IPS DF 4.7 (cell line): ENCODE data around the gene TEX14.

Experiments
- DNase-seq: peaks from one replicate; pipeline ENCODE4 v3.0.0-alpha.2; 2013; ENCODE audit warnings: low spot score; ENCODE audit errors: extremely low read depth

TEX14 gene

DNA sequence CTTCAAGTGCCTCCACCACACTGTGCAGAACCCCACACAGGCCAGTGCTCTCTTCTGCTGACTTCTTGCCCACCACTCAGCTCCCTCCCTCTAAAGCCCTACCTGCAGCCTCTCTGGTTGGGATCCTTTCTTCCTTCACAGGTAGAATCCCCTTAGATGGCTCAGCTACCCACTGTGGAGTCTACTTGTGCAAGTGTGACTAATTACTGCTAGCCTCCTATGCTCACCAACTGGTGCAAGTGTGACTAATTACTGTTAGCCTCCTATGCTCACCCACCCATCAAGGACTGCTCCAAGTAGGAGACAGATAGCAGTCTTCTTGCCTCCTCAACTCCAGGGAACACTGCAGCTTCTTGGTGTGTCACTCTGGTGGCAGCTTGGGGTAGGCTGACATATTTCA lies 43.6 kb downstream of the TEX14 start:
- no peak for DNase-seq

DNA sequence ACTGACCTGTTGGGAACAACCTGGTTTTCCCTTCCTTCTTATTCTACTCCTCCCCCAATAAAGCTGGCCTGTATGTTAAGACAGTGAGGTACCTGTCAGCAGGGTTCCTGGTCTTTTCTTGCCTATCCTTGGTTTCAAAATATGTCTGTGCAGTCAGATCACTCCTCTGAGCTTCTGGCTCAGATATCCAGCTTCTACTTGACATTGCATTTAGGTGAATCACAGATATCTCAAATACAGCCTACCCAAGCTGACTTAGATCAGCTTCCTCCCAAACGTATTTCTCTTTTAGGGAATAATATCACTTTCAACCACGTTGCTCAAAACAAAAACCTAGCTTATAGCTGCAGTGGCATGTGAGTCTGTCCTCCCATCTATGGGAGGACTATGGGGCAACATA lies 48.7 kb downstream of the TEX14 start:
- no peak for DNase-seq

DNA sequence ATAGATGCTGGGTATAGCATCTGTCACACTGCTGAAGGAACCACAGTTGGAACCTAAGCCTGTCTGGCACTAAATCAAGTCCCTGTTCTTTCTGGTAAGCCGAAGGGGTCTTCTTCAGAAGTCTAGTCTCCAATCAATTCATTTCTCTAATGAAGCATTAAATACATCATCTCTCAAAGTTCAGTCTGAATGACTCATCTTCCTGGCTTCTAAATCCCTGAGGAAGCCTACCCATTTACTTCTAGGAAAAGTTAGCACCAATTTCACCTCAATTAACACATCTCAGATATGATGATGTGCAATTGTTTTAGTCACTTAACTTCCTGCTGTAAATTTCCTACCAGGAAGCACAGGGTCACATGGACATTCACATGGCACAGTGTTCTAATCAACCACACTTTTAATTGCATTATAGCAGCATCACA lies 49.9 kb downstream of the TEX14 start:
- no peak for DNase-seq

DNA sequence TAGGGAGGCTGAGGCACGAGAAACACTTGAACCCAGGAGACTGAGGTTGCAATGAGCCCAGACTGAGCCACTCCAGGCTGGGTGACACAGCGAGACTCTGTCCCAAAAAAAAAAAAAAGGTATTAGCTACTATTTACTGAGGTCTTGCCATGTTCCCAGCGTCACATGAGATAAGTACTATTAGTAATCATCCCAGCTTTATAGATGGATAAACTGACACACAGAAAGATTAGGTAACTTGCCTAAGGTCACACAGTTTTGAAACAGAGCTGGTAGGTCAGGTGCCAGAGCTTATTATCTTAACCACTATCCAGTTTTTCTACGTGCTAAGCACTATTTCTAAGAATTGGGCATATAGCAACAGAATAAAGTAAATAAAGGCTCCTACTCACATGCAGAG lies 51.6 kb downstream of the TEX14 start:
- DNase-seq: no peak

DNA sequence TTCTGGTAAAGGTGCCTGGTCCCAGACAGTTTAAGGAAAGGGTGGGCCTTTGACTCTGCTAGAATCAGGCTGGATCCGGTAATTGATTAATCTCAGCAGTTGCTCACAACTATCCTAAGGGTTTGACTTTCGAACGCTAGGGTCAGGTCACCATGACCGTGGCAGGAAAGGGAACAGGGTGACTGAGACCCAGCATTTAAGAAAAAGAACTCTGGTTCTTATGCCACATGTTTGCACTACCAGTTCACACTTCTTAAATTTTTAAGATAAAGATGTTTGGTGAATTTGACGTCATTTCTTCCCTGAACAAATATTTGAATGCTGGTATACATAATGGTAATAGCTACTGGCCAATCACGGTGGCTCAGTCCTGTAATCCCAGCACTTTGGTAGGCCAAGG lies 52.2 kb downstream of the TEX14 start:
- DNase-seq: no peak

DNA sequence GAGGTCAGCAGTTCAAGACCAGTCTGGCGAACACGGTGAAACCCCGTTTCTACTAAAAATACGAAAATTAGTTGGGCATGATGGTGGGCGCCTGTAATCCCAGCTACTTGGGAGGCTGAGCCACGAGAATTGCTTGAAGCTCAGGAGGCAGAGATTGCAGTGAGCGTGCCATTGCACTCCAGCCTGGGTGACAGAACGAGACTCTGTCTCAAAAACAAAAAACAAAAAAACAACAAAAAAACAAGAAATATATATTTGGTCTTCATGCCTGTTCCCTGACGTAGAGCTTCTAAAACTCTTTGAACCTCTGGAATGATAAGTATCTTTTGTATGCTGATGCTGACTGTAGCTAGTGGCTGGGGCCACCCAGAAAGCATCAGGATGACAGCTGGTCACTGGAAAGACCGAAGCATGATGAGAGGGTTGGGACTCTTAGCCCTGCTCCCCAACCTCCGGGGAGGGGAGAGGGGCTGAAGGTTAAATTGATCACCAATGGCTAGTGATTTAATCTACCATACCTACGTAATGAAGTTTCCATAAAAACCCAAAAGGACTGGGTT lies 54.8 kb downstream of the TEX14 start:
- DNase-seq: no peak

DNA sequence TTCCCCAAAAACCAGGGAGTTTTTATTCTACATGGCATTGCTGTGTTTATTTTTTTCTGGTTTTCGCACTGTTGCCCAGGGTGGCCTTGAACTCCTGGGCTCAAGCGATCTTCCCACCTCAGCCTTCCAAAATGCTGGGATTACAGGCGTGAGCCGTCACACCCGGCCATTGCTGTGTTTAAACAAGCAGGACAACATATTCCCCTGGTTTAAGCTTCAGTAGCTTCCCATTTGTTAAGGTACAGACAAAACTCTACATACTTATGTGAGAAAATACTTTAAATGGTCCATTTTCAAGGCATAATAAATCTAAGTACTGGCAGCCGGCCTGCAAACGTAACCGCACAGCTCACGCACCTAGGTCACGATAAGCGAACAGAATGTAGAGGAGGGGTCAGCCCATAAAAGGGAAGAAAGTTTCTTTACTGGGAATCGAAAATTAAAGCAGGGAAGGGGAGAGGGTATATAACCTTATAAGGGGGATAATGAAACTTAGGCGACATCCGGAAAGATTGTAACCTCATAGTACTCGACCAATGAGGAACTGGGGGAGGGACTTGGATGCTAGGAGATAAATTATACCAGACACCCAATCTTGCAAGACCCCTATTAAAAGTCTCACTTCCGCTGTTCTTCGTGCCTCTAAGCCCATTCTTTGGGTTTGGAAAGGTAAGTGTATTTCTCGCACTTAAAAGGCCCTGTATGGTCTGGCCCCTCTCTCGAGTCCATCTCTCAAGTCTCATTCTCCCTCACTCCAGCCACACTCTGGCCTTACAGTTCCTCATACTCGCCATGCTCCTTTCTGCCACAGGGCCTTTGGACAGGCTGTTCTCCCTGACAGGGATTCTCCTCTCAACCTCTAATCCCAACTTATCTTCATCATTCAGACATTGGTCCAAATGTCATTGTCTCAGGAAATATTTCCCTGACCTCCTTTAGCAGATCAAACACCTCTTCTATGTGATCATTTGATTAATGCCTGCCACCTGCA lies 59.2 kb downstream of the TEX14 start:
- no peak for DNase-seq

DNA sequence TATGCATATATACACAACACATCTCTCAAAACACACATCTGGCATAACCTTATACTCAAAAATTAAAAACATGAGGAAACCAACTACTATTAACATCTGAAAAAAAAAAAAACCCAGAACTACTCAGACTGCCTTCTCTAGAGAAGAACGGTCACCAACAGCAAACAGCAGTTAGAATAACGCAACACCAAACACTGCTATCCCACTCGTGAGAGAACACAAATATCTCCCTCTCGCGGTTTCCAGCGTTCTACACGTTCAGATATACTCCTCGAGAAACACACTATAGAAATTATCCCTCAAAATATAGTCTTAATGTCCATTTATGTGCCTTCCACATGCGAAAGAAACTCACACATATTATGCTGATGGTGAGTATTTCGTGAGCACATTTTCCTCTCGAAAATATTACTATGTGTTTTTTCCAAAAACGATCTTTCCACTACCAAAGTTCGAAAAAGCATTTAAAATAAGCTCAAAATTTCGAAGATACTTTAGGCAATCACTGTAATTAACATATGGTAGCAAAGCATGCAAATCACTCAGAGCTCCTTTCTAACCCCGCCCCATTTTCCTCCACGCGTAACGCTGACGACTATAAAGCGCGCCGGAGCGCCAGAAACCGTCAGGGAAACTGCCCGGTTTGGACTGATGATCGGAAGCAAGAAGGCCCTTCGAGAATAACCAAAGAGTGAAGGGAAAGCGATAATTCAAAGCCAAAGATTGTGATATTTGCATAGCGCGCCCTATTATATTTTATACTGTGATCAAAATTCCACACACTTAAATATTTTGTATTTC lies 60.1 kb downstream of the TEX14 start:
- DNase-seq: peak; percentile 95

DNA sequence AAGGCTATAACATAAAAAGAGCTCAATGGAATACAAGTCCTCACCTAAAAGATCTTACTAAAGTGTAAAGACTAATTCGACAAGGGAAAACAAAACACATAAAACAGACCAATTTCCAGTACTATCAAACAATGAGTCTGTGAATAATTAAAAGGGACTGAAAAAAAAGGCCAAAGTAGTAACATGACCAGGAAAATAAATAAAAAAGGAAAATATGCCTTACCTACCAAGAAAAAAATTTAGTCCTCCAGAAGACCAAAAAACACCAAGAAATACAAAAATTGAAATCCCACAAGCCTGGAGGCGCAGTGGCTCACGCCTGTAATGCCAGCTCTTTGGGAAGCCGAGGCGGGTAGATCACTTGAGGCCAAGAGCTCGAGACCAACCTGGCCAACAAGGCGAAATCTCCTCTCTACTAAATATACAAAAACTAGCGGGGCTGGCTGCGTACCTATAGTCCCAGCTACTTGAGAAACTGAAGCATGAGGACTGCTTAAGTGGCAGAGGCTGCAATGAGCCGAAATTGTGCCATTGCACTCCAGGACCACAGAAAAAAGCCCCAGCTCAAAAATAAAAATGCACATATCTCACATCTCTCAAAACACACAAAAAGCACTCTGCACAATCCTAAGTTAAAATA lies 60.8 kb downstream of the TEX14 start:
- peak; percentile 53 for DNase-seq

DNA sequence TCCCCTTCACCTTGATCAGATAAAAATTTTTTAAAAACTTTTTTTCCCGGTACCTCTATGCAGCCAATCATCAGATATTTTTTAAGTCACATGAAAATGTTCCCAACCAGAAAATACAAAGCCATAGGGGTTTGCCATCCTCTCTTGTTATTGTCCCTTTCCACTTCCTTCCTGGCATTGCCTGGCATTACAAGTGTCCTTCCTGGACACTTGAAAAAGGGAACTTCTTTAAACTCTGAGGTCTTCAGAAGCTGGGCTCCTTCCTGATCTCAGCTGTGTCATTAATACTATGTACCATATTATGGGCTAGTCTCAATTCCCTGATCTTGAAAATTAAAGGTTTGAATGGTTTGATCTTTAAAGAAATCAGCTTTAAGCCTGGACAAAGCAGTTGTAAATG lies 64.9 kb downstream of the TEX14 start:
- no peak for DNase-seq

DNA sequence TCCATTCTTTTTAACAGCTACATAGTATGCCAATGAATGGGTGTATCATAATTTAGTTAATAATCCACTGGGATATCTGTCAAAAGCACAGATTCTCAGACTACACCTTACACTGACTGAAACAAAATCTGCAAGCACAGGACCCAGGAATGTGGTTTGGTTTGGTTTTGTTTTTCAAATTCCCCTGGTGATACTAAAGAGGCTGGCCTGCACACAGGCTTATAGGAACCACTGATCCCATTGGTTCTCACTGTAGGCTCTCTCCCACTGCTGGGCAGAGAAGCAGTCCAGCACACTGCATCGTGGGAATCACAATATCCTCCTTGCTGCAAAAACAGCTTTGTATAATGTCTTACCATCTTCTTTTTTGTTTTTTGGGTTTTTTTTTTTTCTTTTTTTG lies 67.1 kb downstream of the TEX14 start:
- no peak for DNase-seq

DNA sequence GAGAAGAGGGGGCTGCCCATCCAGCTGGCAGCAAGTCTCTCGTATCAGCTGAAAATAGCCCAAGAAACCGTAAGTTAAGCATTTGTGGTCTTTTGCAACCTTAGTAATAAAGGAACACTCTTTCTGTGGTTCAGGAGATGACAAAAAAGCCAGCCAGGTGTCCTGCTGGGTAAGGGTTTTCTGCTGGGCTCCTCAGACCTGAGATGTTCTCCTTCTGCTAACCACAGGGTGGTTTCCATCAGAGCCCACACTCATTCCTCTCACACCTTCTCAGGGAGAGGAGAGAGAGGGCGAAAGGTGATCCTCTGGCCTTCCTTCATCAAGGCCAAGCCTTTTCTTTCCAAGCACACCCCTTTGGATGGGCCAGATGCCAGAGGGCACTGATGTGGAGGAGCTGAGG lies 70.7 kb downstream of the TEX14 start:
- DNase-seq: no peak

DNA sequence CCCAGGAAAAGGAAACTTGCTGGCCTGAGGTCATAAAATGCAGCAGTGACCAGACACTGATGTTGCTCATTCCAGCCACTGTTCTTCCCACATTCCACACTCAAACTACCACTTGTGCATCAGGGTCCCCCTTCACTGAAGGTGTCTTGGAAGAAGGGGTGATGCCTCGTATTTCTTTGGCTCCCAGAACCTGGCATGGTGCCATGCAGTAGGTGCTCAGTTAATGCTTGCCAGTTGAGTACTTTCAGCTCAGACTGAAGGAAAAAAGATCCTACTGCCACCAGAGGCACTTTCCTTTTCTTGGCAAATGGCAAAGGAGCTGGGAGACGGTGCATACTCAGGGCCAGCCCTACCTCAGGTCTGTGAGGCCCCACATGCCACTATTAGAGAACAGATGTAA lies 73.5 kb downstream of the TEX14 start:
- no peak for DNase-seq

DNA sequence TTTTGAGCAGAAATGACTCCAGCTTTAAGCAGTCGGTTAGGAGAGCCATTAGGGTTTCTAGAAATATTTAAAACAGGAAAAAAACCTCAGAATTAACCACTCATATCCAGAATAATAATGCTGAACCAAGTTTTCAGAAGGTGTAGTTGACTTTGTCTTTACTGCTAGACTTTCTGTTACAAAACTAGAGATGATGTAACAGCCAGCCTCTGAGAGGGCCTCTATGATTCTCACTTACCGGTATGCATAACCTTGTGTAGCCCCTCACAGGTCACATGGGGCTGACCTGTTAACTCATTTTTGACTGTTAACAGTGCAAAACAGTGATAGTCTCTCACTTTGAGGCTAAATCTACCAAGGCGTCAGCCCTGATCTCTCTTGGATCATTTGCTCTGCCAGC lies 74.3 kb downstream of the TEX14 start:
- no peak for DNase-seq

DNA sequence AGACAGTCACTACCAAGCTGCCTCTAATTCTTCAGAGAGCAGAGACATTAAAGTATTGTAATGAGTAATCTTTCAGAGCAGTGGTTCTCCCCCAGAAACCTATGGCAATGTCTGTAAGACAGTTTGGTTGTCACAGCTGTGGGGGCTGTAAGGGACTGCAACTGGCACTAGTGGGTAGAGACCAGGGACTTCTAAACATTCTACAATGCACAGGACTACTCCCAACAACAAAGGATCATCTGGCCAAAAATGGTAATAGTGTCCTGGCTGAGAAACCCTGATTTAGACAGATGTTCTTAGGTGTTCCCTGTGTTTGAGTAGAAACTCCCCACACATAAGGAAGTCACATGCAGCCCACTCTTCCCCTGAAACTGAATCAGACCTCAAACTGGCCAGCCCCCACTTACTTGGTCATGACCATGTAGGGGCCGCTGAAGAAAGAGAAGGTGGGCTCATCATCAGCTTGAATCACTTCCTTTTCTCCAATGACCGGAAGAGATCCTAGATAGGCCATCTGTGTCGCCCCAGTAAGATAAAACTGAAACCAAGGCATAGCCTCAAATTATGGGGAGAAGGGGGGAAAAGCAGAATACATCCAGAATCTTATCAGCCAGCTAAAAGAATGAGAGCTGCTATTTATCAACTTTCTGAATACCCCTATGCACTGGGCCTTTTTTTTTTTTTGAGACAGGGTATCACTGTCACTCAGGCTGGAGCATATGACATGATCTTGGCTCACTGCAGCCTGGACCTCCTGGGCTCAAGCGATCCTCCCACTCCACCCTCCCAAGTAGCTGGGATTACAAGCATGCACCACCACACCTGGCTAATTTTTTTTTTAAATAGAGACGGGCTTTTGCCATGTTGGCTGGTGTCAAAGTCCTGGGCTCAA lies 75.8 kb downstream of the TEX14 start:
- DNase-seq: no peak

DNA sequence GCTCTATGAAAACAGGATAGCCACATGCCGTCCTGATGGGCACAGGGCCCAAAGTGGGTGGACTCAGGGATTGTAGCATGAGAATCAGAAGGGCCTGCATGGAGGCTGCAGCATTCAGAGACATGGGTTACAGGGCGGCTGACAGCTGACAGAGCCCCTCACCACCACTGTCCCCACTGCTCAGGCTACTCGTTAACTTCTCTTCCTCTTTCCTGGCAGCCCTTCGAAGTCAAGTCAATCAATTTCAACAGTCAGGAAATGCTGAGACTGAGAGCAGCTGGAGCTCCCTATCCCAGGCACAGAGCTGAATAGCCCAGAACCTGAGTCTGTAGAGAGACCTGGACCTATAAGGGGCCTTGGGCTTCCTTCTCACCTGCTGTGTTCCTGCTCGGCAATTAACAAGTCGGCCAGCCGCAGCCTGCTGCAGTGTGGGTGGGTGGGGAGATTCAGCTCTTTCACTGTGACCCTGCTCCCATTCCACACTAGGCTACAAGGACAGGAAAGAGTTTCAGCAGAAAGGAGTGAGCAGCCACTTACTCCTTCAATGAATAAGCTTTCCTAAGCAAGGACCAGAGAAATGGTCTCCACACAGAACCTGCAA lies 76.9 kb downstream of the TEX14 start:
- DNase-seq: no peak

DNA sequence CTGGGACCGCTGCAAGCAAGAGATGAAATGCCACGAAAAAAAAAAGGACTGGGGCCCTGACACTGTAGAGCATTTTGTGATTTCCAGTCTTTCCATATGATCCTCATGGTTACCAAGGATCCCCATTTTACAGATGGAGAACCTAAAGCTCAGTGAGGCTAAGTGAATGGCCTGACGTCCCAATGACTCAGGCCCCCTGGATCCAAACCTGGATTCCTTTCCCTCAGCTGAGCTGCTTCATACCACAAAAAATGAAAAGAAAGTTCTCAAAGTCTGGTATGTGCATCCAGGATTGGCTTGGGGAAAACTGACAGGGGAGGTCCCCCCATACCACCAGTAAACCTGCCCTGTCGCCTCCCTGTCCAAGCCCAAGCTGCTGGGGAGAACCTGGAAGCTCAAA lies 80.5 kb downstream of the TEX14 start:
- DNase-seq: no peak

DNA sequence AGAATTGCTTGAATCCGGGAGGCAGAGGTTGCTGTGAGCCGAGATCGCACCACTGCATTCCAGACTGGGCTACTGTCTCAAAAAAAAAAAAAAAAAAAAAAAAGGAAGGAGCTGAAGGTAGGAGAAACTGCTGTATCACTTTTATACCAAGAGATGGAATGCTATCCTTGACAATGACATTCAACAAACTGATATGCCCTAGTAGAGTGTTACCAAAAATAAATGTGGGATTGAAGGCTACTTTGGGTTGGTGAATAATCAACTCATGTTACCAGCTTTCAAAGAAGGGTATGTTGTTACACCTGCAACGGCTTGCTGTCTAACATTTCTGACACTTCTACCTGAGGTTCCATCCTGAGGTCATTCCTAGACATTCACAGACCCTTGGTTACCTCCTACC lies 84.9 kb downstream of the TEX14 start:
- no peak for DNase-seq

DNA sequence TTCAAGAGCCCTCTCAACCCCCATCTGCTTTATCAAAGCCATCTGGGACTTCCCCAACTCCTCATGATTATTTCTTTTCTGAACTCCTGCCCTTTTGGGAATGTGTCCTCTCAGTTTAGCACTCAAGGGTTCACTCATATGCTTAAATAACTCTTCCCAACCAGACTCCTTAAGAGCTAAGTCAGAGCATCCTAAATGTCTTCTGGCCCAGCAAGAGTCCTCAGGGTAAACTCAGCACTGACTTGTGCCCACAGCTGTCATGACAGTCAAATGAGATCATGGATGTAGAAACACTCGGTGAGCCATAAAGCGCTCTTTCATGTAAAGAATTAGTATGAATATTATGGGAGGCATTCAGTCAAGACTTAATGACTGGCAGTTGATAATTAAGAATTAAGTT lies 85.9 kb downstream of the TEX14 start:
- no peak for DNase-seq

DNA sequence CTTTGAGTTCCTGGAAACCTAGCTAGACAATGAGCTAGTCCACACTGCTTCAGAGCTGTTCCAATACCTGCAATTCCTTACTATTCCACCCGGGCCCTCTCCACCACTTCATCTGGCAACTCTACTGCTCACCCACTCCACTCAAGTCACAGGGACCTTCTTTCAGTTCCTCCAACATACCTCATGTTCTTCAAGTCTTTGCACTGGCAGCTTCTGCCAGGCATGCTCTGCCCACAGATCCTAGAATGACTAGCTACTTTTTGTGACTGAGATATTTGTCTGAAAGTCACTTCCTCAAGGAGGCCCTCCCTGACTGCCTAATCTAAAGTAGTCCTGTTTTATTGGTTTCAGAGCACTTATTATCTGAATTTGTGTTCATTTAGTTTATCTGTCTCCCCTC lies 86.4 kb downstream of the TEX14 start:
- no peak for DNase-seq
